Loucy (cell line): ENCODE data around the gene CALHM3.
"Not testable (repeated sequence)": the region's sequence is repeated elsewhere in the genome, so short reads cannot be mapped to it uniquely, and the experiment has no call there.

Experiments
- EZH2phosphoT487 ChIP-seq: fragments of 200-600 bp; IDR thresholded peaks from 2 replicates; pipeline ENCODE4 v1.6.1; 2018; ENCODE audit warnings: antibody characterized with exemption, mild to moderate bottlenecking, moderate library complexity, borderline replicate concordance
- TF ChIP-seq, protein P1 (sequence below): fragments of 200-600 bp; sonication (generic); conservative IDR thresholded peaks from 2 replicates; pipeline ENCODE4 v1.5.1; 2014; ENCODE audit warnings: mild to moderate bottlenecking, antibody characterized with exemption, low read length

GRCh38 chr10:103503777-103504176 lies 24.7 kb upstream of the CALHM3 start:
- TF ChIP-seq, protein P1, sequence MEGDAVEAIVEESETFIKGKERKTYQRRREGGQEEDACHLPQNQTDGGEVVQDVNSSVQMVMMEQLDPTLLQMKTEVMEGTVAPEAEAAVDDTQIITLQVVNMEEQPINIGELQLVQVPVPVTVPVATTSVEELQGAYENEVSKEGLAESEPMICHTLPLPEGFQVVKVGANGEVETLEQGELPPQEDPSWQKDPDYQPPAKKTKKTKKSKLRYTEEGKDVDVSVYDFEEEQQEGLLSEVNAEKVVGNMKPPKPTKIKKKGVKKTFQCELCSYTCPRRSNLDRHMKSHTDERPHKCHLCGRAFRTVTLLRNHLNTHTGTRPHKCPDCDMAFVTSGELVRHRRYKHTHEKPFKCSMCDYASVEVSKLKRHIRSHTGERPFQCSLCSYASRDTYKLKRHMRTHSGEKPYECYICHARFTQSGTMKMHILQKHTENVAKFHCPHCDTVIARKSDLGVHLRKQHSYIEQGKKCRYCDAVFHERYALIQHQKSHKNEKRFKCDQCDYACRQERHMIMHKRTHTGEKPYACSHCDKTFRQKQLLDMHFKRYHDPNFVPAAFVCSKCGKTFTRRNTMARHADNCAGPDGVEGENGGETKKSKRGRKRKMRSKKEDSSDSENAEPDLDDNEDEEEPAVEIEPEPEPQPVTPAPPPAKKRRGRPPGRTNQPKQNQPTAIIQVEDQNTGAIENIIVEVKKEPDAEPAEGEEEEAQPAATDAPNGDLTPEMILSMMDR, result not testable (repeated sequence)
- not testable (repeated sequence) for TF ChIP-seq EZH2phosphoT487
